ENCODE measurements around the gene S100B. TPM values are rescaled to one million over a fixed set of nuclear protein-coding genes. Genes with fewer than 3 reads are reported as not detected.
A peak's percentile ranks its signal among the peaks of the same experiment; 100 is the strongest.

The S100B gene
- total and polyA plus RNA-seq, 2 of the 13 experiments (the other 11 are each of a cell fraction or from before 2014, with no cell fraction given), result not detected

DNA sequence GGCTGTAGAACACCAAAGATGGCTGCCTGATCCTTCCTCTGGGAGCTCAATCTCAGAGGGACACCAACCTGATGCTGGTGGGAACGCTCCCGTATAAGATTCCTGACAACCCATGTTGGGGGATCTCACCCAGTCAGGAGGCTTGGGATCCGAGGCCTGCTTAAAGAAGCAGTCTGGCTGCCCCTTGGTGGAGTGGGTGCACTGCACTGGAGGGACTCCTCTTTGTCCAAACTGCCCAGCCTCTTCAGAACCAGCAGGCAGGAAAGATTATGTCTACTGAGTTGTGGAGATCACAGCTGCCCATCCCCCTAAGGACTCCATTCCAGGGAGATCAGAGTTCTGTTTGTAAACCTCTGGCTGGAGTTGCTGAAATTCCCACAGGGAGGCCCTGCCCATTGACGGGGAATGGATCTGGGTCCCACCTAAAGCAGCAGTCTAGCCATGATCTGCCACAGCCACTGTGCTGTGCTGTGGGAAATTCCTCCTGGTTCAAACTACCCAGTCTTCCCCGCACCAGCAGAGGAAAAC is 23.0 kb downstream of the S100B start (continued):
- TF ChIP-seq FOXK2 (IDR thresholded peaks at IDR 0.05) (no peak), SNAI1 (CRISPR knock-in tag; IDR thresholded peaks at IDR 0.05; ENCODE audit: borderline replicate concordance) (no peak), AGO2 (optimal IDR thresholded peaks at IDR 0.05; ENCODE audit: low read depth, low read length) (no peak), TRIM24 (CRISPR knock-in tag; IDR thresholded peaks at IDR 0.05) (no peak), ZNF496 (CRISPR knock-in tag; IDR thresholded peaks at IDR 0.05; ENCODE audit: insufficient replicate concordance) (no peak), CHD4 (IDR thresholded peaks at IDR 0.05; ENCODE audit: borderline replicate concordance, low read length) (no peak), RFXANK (CRISPR knock-in tag; IDR thresholded peaks at IDR 0.05) (no peak), SNRNP70 (IDR thresholded peaks at IDR 0.05; ENCODE audit: low read depth, low read length) (no peak)
- TF ChIP-seq, protein P1, sequence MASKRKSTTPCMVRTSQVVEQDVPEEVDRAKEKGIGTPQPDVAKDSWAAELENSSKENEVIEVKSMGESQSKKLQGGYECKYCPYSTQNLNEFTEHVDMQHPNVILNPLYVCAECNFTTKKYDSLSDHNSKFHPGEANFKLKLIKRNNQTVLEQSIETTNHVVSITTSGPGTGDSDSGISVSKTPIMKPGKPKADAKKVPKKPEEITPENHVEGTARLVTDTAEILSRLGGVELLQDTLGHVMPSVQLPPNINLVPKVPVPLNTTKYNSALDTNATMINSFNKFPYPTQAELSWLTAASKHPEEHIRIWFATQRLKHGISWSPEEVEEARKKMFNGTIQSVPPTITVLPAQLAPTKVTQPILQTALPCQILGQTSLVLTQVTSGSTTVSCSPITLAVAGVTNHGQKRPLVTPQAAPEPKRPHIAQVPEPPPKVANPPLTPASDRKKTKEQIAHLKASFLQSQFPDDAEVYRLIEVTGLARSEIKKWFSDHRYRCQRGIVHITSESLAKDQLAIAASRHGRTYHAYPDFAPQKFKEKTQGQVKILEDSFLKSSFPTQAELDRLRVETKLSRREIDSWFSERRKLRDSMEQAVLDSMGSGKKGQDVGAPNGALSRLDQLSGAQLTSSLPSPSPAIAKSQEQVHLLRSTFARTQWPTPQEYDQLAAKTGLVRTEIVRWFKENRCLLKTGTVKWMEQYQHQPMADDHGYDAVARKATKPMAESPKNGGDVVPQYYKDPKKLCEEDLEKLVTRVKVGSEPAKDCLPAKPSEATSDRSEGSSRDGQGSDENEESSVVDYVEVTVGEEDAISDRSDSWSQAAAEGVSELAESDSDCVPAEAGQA (IDR thresholded peaks at IDR 0.05; ENCODE audit: low read depth), result no peak
- TF ChIP-seq, protein P1 (CRISPR knock-in tag; IDR thresholded peaks at IDR 0.05; ENCODE audit: borderline replicate concordance), result no peak
- TF ChIP-seq, protein P2, sequence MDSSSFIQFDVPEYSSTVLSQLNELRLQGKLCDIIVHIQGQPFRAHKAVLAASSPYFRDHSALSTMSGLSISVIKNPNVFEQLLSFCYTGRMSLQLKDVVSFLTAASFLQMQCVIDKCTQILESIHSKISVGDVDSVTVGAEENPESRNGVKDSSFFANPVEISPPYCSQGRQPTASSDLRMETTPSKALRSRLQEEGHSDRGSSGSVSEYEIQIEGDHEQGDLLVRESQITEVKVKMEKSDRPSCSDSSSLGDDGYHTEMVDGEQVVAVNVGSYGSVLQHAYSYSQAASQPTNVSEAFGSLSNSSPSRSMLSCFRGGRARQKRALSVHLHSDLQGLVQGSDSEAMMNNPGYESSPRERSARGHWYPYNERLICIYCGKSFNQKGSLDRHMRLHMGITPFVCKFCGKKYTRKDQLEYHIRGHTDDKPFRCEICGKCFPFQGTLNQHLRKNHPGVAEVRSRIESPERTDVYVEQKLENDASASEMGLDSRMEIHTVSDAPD (CRISPR knock-in tag; IDR thresholded peaks at IDR 0.05), result no peak
- TF ChIP-seq, protein P3, sequence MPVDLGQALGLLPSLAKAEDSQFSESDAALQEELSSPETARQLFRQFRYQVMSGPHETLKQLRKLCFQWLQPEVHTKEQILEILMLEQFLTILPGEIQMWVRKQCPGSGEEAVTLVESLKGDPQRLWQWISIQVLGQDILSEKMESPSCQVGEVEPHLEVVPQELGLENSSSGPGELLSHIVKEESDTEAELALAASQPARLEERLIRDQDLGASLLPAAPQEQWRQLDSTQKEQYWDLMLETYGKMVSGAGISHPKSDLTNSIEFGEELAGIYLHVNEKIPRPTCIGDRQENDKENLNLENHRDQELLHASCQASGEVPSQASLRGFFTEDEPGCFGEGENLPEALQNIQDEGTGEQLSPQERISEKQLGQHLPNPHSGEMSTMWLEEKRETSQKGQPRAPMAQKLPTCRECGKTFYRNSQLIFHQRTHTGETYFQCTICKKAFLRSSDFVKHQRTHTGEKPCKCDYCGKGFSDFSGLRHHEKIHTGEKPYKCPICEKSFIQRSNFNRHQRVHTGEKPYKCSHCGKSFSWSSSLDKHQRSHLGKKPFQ (CRISPR knock-in tag; IDR thresholded peaks at IDR 0.05; ENCODE audit: insufficient replicate concordance), result no peak
- TF ChIP-seq, protein P4, sequence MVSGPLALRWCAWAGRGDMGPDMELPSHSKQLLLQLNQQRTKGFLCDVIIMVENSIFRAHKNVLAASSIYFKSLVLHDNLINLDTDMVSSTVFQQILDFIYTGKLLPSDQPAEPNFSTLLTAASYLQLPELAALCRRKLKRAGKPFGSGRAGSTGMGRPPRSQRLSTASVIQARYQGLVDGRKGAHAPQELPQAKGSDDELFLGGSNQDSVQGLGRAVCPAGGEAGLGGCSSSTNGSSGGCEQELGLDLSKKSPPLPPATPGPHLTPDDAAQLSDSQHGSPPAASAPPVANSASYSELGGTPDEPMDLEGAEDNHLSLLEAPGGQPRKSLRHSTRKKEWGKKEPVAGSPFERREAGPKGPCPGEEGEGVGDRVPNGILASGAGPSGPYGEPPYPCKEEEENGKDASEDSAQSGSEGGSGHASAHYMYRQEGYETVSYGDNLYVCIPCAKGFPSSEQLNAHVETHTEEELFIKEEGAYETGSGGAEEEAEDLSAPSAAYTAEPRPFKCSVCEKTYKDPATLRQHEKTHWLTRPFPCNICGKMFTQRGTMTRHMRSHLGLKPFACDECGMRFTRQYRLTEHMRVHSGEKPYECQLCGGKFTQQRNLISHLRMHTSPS (CRISPR knock-in tag; IDR thresholded peaks at IDR 0.05; ENCODE audit: low read depth), result no peak
- TF ChIP-seq, protein P5, sequence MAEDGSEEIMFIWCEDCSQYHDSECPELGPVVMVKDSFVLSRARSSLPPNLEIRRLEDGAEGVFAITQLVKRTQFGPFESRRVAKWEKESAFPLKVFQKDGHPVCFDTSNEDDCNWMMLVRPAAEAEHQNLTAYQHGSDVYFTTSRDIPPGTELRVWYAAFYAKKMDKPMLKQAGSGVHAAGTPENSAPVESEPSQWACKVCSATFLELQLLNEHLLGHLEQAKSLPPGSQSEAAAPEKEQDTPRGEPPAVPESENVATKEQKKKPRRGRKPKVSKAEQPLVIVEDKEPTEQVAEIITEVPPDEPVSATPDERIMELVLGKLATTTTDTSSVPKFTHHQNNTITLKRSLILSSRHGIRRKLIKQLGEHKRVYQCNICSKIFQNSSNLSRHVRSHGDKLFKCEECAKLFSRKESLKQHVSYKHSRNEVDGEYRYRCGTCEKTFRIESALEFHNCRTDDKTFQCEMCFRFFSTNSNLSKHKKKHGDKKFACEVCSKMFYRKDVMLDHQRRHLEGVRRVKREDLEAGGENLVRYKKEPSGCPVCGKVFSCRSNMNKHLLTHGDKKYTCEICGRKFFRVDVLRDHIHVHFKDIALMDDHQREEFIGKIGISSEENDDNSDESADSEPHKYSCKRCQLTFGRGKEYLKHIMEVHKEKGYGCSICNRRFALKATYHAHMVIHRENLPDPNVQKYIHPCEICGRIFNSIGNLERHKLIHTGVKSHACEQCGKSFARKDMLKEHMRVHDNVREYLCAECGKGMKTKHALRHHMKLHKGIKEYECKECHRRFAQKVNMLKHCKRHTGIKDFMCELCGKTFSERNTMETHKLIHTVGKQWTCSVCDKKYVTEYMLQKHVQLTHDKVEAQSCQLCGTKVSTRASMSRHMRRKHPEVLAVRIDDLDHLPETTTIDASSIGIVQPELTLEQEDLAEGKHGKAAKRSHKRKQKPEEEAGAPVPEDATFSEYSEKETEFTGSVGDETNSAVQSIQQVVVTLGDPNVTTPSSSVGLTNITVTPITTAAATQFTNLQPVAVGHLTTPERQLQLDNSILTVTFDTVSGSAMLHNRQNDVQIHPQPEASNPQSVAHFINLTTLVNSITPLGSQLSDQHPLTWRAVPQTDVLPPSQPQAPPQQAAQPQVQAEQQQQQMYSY (CRISPR knock-in tag; IDR thresholded peaks at IDR 0.05), result peak; percentile 68; the same call in 1 of the 2 replicates

Measured in HepG2 (cell line).